GM12874 (cell line): ENCODE results near the gene LETMD1.

ENCODE experiments used
- CTCF ChIP-seq: IDR thresholded peaks from 2 replicates; pipeline ENCODE4 v1.5.1; 2011; ENCODE audit warnings: low read depth, mild to moderate bottlenecking, control low read depth, low read length, moderate library complexity; ENCODE audit not compliant: insufficient read depth

Gene LETMD1

GRCh38 chr12:51067229-51067628, 19.1 kb downstream of the LETMD1 start:
- TF ChIP-seq CTCF, result no peak

GRCh38 chr12:51067771-51068170, 19.6 kb downstream of the LETMD1 start:
- TF ChIP-seq CTCF, result no peak

- TF ChIP-seq CTCF, result no peak
Observed at GRCh38 chr12:51070004-51070403, 21.9 kb downstream of the LETMD1 start.

- no peak for TF ChIP-seq CTCF
Observed at GRCh38 chr12:51071663-51072062, 23.5 kb downstream of the LETMD1 start.

GRCh38 chr12:51075390-51075789, 27.3 kb downstream of the LETMD1 start:
- TF ChIP-seq CTCF, result no peak

- no peak for TF ChIP-seq CTCF
Observed at GRCh38 chr12:51076236-51076930, 28.3 kb downstream of the LETMD1 start.

GRCh38 chr12:51077930-51078329, 29.8 kb downstream of the LETMD1 start:
- no peak for TF ChIP-seq CTCF
